Fibroblast of pulmonary artery (primary cell): ENCODE data around the gene GGT7.
"Not testable (repeated sequence)": the region's sequence is repeated elsewhere in the genome, so short reads cannot be mapped to it uniquely, and the experiment has no call there.

ENCODE experiments used
- DNase-seq: peaks from one replicate; pipeline ENCODE4 v3.0.0-alpha.2; 2010; ENCODE audit warnings: low read depth
- H3K4me3 ChIP-seq: replicated peaks from 2 replicates; pipeline ENCODE4 v1.5.1; 2011; ENCODE audit warnings: low read depth, mild to moderate bottlenecking, control low read depth, low read length, moderate library complexity
- CTCF ChIP-seq: IDR thresholded peaks from 2 replicates; pipeline ENCODE4 v1.5.1; 2011; ENCODE audit warnings: mild to moderate bottlenecking, control low read depth, low read length, inconsistent platforms; ENCODE audit errors: missing control alignments

The GGT7 gene

GRCh38 chr20:34907616-34908469 is 35.2 kb upstream of the GGT7 start:
- no peak for TF ChIP-seq CTCF
- DNase-seq, result peak; percentile 88
- H3K4me3 ChIP-seq, result no peak overlapping the region

- TF ChIP-seq CTCF, result no peak
- peak; percentile 11 for DNase-seq
- H3K4me3 ChIP-seq, result no peak overlapping the region
Observed at GRCh38 chr20:34904202-34904621, 31.6 kb upstream of the GGT7 start.

GRCh38 chr20:34898731-34899130 is 26.1 kb upstream of the GGT7 start:
- DNase-seq, H3K4me3 ChIP-seq: not testable (repeated sequence)

GRCh38 chr20:34898129-34898528 is 25.5 kb upstream of the GGT7 start:
- not testable (repeated sequence) for H3K4me3 ChIP-seq, DNase-seq

- DNase-seq, result no peak
- no peak overlapping the region for H3K4me3 ChIP-seq
- TF ChIP-seq CTCF, result no peak
Observed at GRCh38 chr20:34896086-34896621, 23.5 kb upstream of the GGT7 start.

- no peak overlapping the region for H3K4me3 ChIP-seq
- no peak for TF ChIP-seq CTCF
Observed at GRCh38 chr20:34895465-34895864, 22.8 kb upstream of the GGT7 start.

GRCh38 chr20:34894723-34895122 is 22.1 kb upstream of the GGT7 start:
- no peak for DNase-seq
- H3K4me3 ChIP-seq, result no peak overlapping the region
- TF ChIP-seq CTCF, result no peak

More at GRCh38 chr20:34895465-34895864, 22.8 kb upstream of the GGT7 start:
- DNase-seq, result no peak

GRCh38 chr20:34892671-34893070 is 20.0 kb upstream of the GGT7 start:
- H3K4me3 ChIP-seq, result no peak overlapping the region
- no peak for TF ChIP-seq CTCF
- no peak for DNase-seq
